H1 (cell line): Measurements from ENCODE around the gene UBE2M. TPM values are rescaled to one million over a fixed set of nuclear protein-coding genes. Genes with fewer than 3 reads are reported as not detected.

ENCODE experiments used
- CTCF ChIA-PET: fragments of 300-600 bp; sonication (Branson Sonifier 250); formaldehyde crosslinking; loops from one replicate; lab custom pipeline; 2021; ENCODE audit not compliant: partially characterized antibody; lab: Charles Lee
- POLR2A ChIA-PET: fragments of 300-600 bp; sonication (Branson Sonifier 250); formaldehyde crosslinking; loops from one replicate; lab custom pipeline; 2021; ENCODE audit warnings: inconsistent platforms; ENCODE audit not compliant: partially characterized antibody; lab: Charles Lee
- DNase-seq, 2 experiments: peaks; one replicate each; pipeline versions ENCODE4 v3.0.0 to v3.0.0-alpha.2; 2010 to 2022; ENCODE audit warnings: low spot score in 2 of 2, low read depth in 1 of 2, mixed read lengths in 1 of 2
- FAIRE-seq: peaks from 2 replicates; lab custom pipeline; 2011; peaks lifted over from hg19 to GRCh38; lab: Jason Lieb, UNC
- H2AFZ ChIP-seq: 2 replicates; pipeline ENCODE4 v1.8.1; 2012; ENCODE audit warnings: low read length, inconsistent platforms
- H2AK5ac ChIP-seq: 2 replicates; pipeline ENCODE4 v1.6.1; 2013; ENCODE audit warnings: low read depth, low read length
- H2BK120ac ChIP-seq: replicated peaks from 2 replicates; pipeline ENCODE3; 2013; ENCODE audit warnings: low read depth, low read length, inconsistent platforms
- H2BK12ac ChIP-seq: 2 replicates; pipeline ENCODE4 v1.6.1; 2013; ENCODE audit warnings: low read depth, low read length
- H2BK15ac ChIP-seq: 2 replicates; pipeline ENCODE4 v1.6.1; 2013; ENCODE audit warnings: low read length
- H2BK20ac ChIP-seq: 2 replicates; pipeline ENCODE4 v1.6.1; 2013; ENCODE audit warnings: low read length
- H2BK5ac ChIP-seq: 2 replicates; pipeline ENCODE4 v1.6.1; 2013; ENCODE audit warnings: low read depth, low read length
- H3K14ac ChIP-seq: 2 replicates; pipeline ENCODE4 v1.6.1; 2013; ENCODE audit warnings: inconsistent platforms; ENCODE audit not compliant: insufficient read length
- H3K18ac ChIP-seq: 2 replicates; pipeline ENCODE4 v1.6.1; 2013; ENCODE audit warnings: low read length; ENCODE audit errors: extremely low read depth
- H3K23ac ChIP-seq: 2 replicates; pipeline ENCODE4 v1.6.1; 2013; ENCODE audit warnings: inconsistent platforms; ENCODE audit not compliant: insufficient read length
- H3K23me2 ChIP-seq: 2 replicates; pipeline ENCODE4 v1.6.1; 2013; ENCODE audit warnings: low read depth, low read length
- H3K27ac ChIP-seq: 2 replicates; pipeline ENCODE4 v1.6.1; 2011; ENCODE audit warnings: low read depth, low read length, inconsistent platforms
- H3K27me3 ChIP-seq, 4 experiments: replicated peaks in 1 of 4; 1 replicate in 1 of 4; 2 replicates in 3 of 4; pipeline versions ENCODE4 v1.6.1 to v1.8.1; 2011 to 2013; ENCODE audit warnings: low read length in 3 of 4, mild to moderate bottlenecking in 3 of 4, inconsistent platforms in 2 of 4, mixed read lengths in 2 of 4, moderate library complexity in 1 of 4; ENCODE audit not compliant: control insufficient read depth in 3 of 4, insufficient read depth in 3 of 4; ENCODE audit errors: extremely low read depth in 1 of 4
- H3K36me3 ChIP-seq, 4 experiments: 2 replicates each; pipeline versions ENCODE4 v1.6.1 to v1.8.1; 2011 to 2013; ENCODE audit warnings: mild to moderate bottlenecking in 4 of 4, low read length in 3 of 4, moderate library complexity in 2 of 4, control low read depth in 1 of 4, inconsistent platforms in 1 of 4; ENCODE audit not compliant: insufficient read depth in 4 of 4, control insufficient read depth in 2 of 4
- H3K4ac ChIP-seq: replicated peaks from 2 replicates; pipeline ENCODE3; 2013; ENCODE audit warnings: low read length, low read depth, mixed read lengths, inconsistent platforms; ENCODE audit not compliant: insufficient read length
- H3K4me1 ChIP-seq, 4 experiments: replicated peaks in 1 of 4; 1 replicate in 1 of 4; 2 replicates in 3 of 4; pipeline versions ENCODE4 v1.6.1 to v1.8.1; 2011 to 2013; ENCODE audit warnings: low read length in 3 of 4, inconsistent platforms in 2 of 4, mixed read lengths in 1 of 4; ENCODE audit not compliant: insufficient read depth in 4 of 4, control insufficient read depth in 3 of 4
- H3K4me2 ChIP-seq, 2 experiments: 2 replicates each; pipeline versions ENCODE4 v1.6.1 to v1.8.1; 2011 to 2013; ENCODE audit warnings: low read depth in 2 of 2, low read length in 2 of 2, control low read depth in 1 of 2, inconsistent platforms in 1 of 2, mild to moderate bottlenecking in 1 of 2; ENCODE audit not compliant: insufficient read depth in 1 of 2
- H3K4me3 ChIP-seq, 4 experiments: fragments of 200-600, 300-600 bp in 1 of 4; sonication (generic), shearing (Covaris generic), sonication (Bioruptor Twin) in 1 of 4; 2 replicates each; pipeline versions ENCODE4 v1.5.1 to v1.8.1; 2011 to 2016; ENCODE audit warnings: low read length in 4 of 4, low read depth in 3 of 4, control low read depth in 2 of 4, inconsistent platforms in 2 of 4, mild to moderate bottlenecking in 2 of 4, mixed read lengths in 1 of 4, moderate library complexity in 1 of 4; ENCODE audit not compliant: insufficient read depth in 2 of 4; ENCODE audit errors: extremely low read depth in 1 of 4
- H3K56ac ChIP-seq: replicated peaks from 2 replicates; pipeline ENCODE3; 2013; ENCODE audit warnings: low read depth, mild to moderate bottlenecking, mixed read lengths, low read length, inconsistent platforms; ENCODE audit not compliant: insufficient read length
- H3K79me1 ChIP-seq: 2 replicates; pipeline ENCODE4 v1.6.1; 2013; ENCODE audit warnings: low read depth, low read length, control low read depth
- H3K79me2 ChIP-seq, 2 experiments: 2 replicates each; pipeline versions ENCODE4 v1.6.1 to v1.8.1; 2012 to 2013; ENCODE audit warnings: low read length in 2 of 2, mild to moderate bottlenecking in 2 of 2, inconsistent platforms in 1 of 2; ENCODE audit not compliant: insufficient read depth in 2 of 2, control insufficient read depth in 1 of 2
- H3K9ac ChIP-seq, 4 experiments: replicated peaks in 1 of 4; 1 replicate in 1 of 4; 2 replicates in 3 of 4; pipeline versions ENCODE4 v1.6.1 to v1.8.1; 2011 to 2013; ENCODE audit warnings: low read depth in 3 of 4, low read length in 3 of 4, control low read depth in 2 of 4, mild to moderate bottlenecking in 2 of 4, moderate library complexity in 2 of 4, inconsistent platforms in 1 of 4; ENCODE audit errors: extremely low read depth in 1 of 4
- H3K9me3 ChIP-seq, 2 experiments: 2 replicates each; pipeline versions ENCODE4 v1.6.1 to v1.8.1; 2012 to 2013; ENCODE audit warnings: mild to moderate bottlenecking in 2 of 2, moderate library complexity in 2 of 2, control low read depth in 1 of 2, inconsistent platforms in 1 of 2, low read depth in 1 of 2, low read length in 1 of 2, mixed read lengths in 1 of 2; ENCODE audit not compliant: insufficient read depth in 2 of 2
- H4K20me1 ChIP-seq, 2 experiments: replicated peaks in 1 of 2; 2 replicates each; pipeline versions ENCODE3 to v1.8.1; 2011 to 2013; ENCODE audit warnings: inconsistent platforms in 2 of 2, low read length in 2 of 2, mild to moderate bottlenecking in 1 of 2; ENCODE audit not compliant: insufficient read depth in 2 of 2, control insufficient read depth in 1 of 2
- H4K5ac ChIP-seq: 2 replicates; pipeline ENCODE4 v1.6.1; 2013; ENCODE audit warnings: low read length, low read depth, mixed read lengths, inconsistent platforms; ENCODE audit not compliant: insufficient read length
- H4K8ac ChIP-seq: 2 replicates; pipeline ENCODE4 v1.8.0; 2013; ENCODE audit warnings: mild to moderate bottlenecking, moderate library complexity, low read length, inconsistent platforms; ENCODE audit not compliant: insufficient read depth; ENCODE audit errors: extremely low read depth
- H4K91ac ChIP-seq: replicated peaks from 2 replicates; pipeline ENCODE3; 2013; ENCODE audit warnings: low read length, mixed read lengths, inconsistent platforms; ENCODE audit not compliant: insufficient read length
- CREB1 ChIP-seq: IDR thresholded peaks from 2 replicates; pipeline ENCODE4 v1.6.1; 2012; ENCODE audit warnings: inconsistent platforms
- CTBP2 ChIP-seq: IDR thresholded peaks from 2 replicates; pipeline ENCODE4 v1.7.0; 2011; ENCODE audit warnings: borderline replicate concordance, mild to moderate bottlenecking, moderate library complexity, mixed read lengths, low read length; ENCODE audit not compliant: insufficient read depth, insufficient read length
- CTCF ChIP-seq, 3 experiments: IDR thresholded peaks; 1 replicate in 2 of 3; 2 replicates in 1 of 3; pipeline versions ENCODE4 v1.5.1 to v1.6.1; 2011; ENCODE audit warnings: low read length in 3 of 3, mild to moderate bottlenecking in 3 of 3, inconsistent platforms in 2 of 3, low read depth in 1 of 3, moderate library complexity in 1 of 3; ENCODE audit not compliant: insufficient read depth in 1 of 3; ENCODE audit errors: control extremely low read depth in 1 of 3
- EP300 ChIP-seq, 2 experiments: IDR thresholded peaks; 1 replicate in 1 of 2; 2 replicates in 1 of 2; pipeline ENCODE4 v1.6.1; 2011 to 2012; ENCODE audit warnings: low read depth in 2 of 2, low read length in 2 of 2, mild to moderate bottlenecking in 2 of 2, borderline replicate concordance in 1 of 2, inconsistent platforms in 1 of 2, moderate library complexity in 1 of 2
- MAFK ChIP-seq: IDR thresholded peaks from 2 replicates; pipeline ENCODE4 v1.6.1; 2012; ENCODE audit warnings: low read depth, mild to moderate bottlenecking, improper control_type of control experiment, low read length
- POLR2A ChIP-seq, 2 experiments: IDR thresholded peaks; 1 replicate in 1 of 2; 2 replicates in 1 of 2; pipeline ENCODE4 v1.6.1; 2011; ENCODE audit warnings: low read depth in 2 of 2, low read length in 2 of 2, mild to moderate bottlenecking in 2 of 2; ENCODE audit errors: control extremely low read depth in 1 of 2
- WGBS, 2 experiments: shearing (Covaris generic) in 1 of 2; methylation state at CpG; one replicate each; pipeline versions ENCODE4 v1.1.6 to v1.1.7; 2013 to 2015; ENCODE audit warnings: low lambda C conversion rate in 2 of 2, mixed read lengths in 2 of 2, inconsistent platforms in 1 of 2, low coverage in 1 of 2, missing lambda C conversion rate in 1 of 2; ENCODE audit not compliant: insufficient replicate concordance in 2 of 2, insufficient coverage in 1 of 2, insufficient read length in 1 of 2; ENCODE audit errors: extremely low coverage in 1 of 2, missing lambda C conversion rate in 1 of 2; 5-methylcytosine and 5-hydroxymethylcytosine counted together
- polyA plus RNA-seq, 7 experiments: library from polyadenylated mRNA; depleted of rRNA in 3 of 7; stranded (reverse) in 5 of 7; unstranded in 2 of 7; fragments of >200 nt in 5 of 7; fragments of 200-250 nt in 2 of 7; gene quantifications; 1 replicate in 5 of 7; 2 replicates in 1 of 7; 4 replicates in 1 of 7; pipeline versions ENCODE4 v1.2.1 to v1.2.3, GENCODE V29; 2011 to 2013; ENCODE audit warnings: missing spikeins in 2 of 7, mixed read lengths in 2 of 7
- total RNA-seq: library from RNA; stranded (reverse); fragmentation: NEBNext Ultra II Directional; extraction: Animal tissue kit (Norgen Biotek cat#: 25700); gene quantifications from 2 replicates; pipeline ENCODE4 v1.2.1, GENCODE V29; 2021

The UBE2M gene
- total and polyA plus RNA-seq, 2 of the 8 experiments (the other 6 are each of a cell fraction or from before 2014, with no cell fraction given): 93.8 to 114 TPM

- H2BK12ac ChIP-seq: no peak overlapping the region
- no peak overlapping the region for H2BK20ac ChIP-seq
- no peaks in the 10 kb centered on the region for H3K27me3 ChIP-seq
- 94% methylated on average over 2 of the region's 2 CpGs; no CpG with 5 or more reads in 1 of the 2 experiments for WGBS, 2 experiments
- H3K18ac ChIP-seq: no peak overlapping the region
- no peak overlapping the region for H2BK120ac ChIP-seq
- DNase-seq (no peak), FAIRE-seq (no peak)
- H3K36me3 ChIP-seq: peaks cover 0 to 9% (median 2%) of the 10 kb centered on the region in 4 experiments; a peak in 2 of 8 replicates
- H3K4me2 ChIP-seq: peak overlapping the region; percentile 36 to 58
- peak overlapping the region in 1 of 4 experiments; percentile 37; a peak in 1 of 7 replicates for H3K9ac ChIP-seq
- H3K27ac ChIP-seq: no peak overlapping the region
- no peak overlapping the region for H3K56ac ChIP-seq
- no peak overlapping the region for H2AFZ ChIP-seq
- H2AK5ac ChIP-seq: no peak overlapping the region
- ChIA-PET POLR2A (interaction anchor here (0.8 to 21.3 kb wide), 5 partner anchors 16 to 152 kb away, joined by 3 to 650 read pairs (median 9); partner anchors contain the start of genes CHMP2A, TRIM28, UBE2M and ZNF497), CTCF (interaction anchor here (1.4 to 1.8 kb wide), 2 partner anchors 32 to 46 kb away, joined by 4 to 5 read pairs; no protein-coding TSS in a partner anchor)
- H4K91ac ChIP-seq: peak overlapping the region; percentile 42
- no peak overlapping the region for H4K8ac ChIP-seq
- peaks cover 11% of the 10 kb centered on the region for H3K23me2 ChIP-seq
- no peak overlapping the region for H2BK5ac ChIP-seq
- peaks cover 0 to 28% (median 16%) of the 10 kb centered on the region in 4 experiments; a peak in 6 of 7 replicates for H3K4me1 ChIP-seq
- TF ChIP-seq MAFK (no peak), CTCF (IDR thresholded peaks at IDR 0.05; ENCODE audit: control extremely low read depth in 1 of 3, insufficient read depth in 1 of 3, low read depth in 1 of 3, low read length in 3 of 3) (no peak), CREB1 (no peak), EP300 (IDR thresholded peaks at IDR 0.05; ENCODE audit: borderline replicate concordance in 1 of 2, low read depth in 2 of 2, low read length in 2 of 2) (no peak), POLR2A (IDR thresholded peaks at IDR 0.05; ENCODE audit: control extremely low read depth in 1 of 2, low read depth in 2 of 2, low read length in 2 of 2) (peak in 1 of 2 experiments; percentile 42; a peak in 1 of 3 replicates), CTBP2 (no peak)
- no peak overlapping the region for H2BK15ac ChIP-seq
- H3K14ac ChIP-seq: no peak overlapping the region
- H3K4ac ChIP-seq: no peak overlapping the region
- H4K20me1 ChIP-seq: peaks cover 2 to 9% of the 10 kb centered on the region in 2 experiments
- no peak overlapping the region for H4K5ac ChIP-seq
- H3K23ac ChIP-seq: no peak overlapping the region
- peak overlapping the region in 1 of 4 experiments; percentile 16; a peak in 1 of 8 replicates for H3K4me3 ChIP-seq
- H3K9me3 ChIP-seq: no peaks in the 10 kb centered on the region
- H3K79me2 ChIP-seq: peaks cover 0 to 17% of the 10 kb centered on the region in 2 experiments; a peak in 1 of 4 replicates
- H3K79me1 ChIP-seq: peaks cover 5% of the 10 kb centered on the region
These were observed 43.2 kb downstream of the UBE2M start for GRCh38 chr19:58515259-58515658.
